Right forelimb (tissue), 1 donor: Measurements from ENCODE around the gene UBE2L6.

ENCODE experiments used
- DNase-seq: peaks from one replicate; pipeline ENCODE4 v3.0.0-alpha.2; 2018

The UBE2L6 gene

DNA sequence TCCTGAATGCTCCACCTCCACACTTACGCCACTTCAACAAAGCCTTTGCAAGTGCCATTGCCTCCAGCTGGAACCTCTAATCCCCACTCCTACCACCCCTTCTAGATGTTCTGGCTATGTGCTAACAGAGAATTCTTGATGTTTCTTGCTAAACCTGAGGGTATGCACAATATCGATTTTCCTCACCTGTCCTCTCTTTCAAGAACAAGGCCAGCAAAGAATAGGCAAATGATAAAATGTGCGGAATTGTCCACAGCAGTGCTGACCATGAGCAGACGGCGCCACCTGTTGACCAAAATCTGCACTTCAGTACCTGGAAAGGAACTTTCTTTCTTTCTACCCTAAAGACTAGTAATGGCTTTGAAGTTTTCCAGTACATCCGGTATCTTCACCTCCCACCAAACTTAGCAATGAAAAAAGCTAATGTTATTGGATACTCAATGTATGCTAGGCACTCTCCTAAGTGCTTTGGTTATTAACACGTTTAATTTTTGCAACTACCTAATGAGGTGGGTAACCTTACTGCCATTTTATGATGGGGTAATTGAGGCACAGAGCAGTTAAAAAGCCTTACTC, 40.3 kb downstream of the UBE2L6 start:
- DNase-seq: peak; percentile 79

GRCh38 chr11:57523419-57523818, 44.1 kb downstream of the UBE2L6 start:
- DNase-seq: no peak

- DNase-seq: no peak
Observed at GRCh38 chr11:57521116-57521515, 46.4 kb downstream of the UBE2L6 start.

- DNase-seq: no peak
Observed at GRCh38 chr11:57516061-57516443, 51.4 kb downstream of the UBE2L6 start.

- peak; percentile 67 for DNase-seq
Observed at GRCh38 chr11:57515332-57516060, 52.0 kb downstream of the UBE2L6 start, which contains the start of gene SLC43A1. SLC43A1 (minus strand) TSS chr11:57515702; CDS start chr11:57514111, 1,591 bp downstream.

DNA sequence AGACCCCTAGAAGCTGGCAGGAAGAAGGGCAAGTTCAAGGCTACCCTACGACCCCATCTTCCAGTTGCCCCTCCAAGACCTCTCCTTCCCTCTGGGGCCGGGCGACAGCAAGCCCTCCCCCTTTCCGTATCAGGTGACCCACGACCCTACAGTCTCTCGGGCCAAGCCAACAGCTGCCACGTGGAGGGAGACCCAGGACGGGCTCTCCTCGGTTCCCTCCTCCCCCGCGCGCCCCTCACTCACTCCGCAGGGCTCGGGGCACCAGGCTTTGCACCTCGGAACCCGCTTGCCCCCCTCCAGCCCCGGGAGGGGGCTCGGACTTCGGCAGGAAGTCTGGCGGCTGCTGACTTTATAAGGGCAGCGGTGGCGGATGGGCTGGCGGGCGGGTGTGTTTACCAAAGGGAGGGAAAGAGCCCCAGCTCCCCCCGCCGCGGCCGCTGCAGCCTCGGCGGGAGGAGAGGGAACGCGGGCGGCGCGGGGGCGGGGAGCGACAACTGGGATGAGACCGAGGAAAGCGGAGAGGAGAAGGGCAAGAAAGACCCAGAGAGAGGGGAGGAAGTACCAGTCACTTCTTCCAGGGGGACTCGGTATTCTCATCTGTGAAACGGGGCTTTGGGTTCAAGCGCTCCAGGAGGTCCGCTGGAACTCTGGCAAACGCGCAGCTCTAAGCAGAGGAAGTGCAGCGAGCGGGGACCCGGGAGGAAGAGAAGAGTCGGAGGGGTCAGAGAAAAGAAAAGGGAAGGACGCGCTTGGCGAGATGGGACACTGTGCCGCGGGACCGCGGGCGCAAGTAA, 52.7 kb downstream of the UBE2L6 start:
- peak; percentile 70 for DNase-seq

GRCh38 chr11:57513911-57514537, 53.4 kb downstream of the UBE2L6 start:
- DNase-seq: peak; percentile 68

DNA sequence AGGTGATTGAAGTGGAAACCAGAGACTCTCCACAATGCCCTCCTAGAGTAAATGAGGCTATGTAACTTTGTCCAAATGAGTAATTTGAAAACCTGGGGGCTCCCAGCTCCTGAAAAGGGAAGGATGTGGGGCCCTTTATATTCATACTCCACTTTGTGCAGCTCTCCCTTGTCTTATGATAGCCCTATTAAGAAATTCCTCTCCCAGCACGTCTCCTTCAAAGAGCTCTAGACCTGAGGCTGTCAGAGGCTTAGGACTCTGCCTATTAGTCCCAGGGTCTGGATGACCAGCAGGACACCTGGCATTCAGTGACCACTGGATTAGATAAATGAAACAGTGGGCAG, 54.0 kb downstream of the UBE2L6 start:
- DNase-seq: no peak

DNA sequence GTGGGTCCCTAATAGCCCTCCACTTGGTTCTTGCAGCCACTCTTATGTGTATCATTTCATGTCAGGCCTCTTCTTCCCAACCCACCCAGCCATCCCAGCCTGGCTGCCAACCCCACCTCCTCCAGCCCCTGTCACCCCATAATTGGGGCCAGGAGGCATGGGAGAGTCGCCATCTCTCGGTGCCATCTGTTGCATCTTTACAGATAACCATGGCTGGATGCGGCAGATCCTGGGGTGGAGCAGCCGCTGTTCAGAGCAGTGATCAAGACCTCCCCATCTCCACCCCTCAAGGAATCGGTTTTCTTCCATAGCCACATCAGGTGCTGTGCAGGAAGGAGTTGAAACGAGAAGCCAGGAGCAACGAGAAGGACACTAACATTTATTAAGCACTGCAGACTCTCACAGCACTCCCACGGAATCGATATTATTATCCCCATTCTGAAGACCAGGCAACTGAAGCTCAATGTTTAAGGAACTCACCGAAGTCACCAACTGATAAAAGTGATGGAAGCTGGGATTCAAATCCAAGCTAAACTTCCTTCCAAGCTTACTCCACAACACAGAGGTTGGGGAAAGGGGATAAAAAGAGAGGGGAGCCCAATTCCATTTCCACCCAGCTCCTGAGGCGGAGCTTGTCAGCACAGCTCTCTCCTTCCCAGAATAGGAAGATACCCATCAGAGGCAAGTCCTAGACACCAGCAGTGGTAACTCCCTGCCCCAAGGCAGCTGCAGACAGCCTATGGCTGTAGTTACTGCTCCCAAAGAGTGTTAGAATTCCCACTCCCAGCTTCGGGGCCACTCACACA, 54.6 kb downstream of the UBE2L6 start:
- DNase-seq: no peak

- no peak for DNase-seq
Observed at GRCh38 chr11:57511741-57512430, 55.6 kb downstream of the UBE2L6 start.

DNA sequence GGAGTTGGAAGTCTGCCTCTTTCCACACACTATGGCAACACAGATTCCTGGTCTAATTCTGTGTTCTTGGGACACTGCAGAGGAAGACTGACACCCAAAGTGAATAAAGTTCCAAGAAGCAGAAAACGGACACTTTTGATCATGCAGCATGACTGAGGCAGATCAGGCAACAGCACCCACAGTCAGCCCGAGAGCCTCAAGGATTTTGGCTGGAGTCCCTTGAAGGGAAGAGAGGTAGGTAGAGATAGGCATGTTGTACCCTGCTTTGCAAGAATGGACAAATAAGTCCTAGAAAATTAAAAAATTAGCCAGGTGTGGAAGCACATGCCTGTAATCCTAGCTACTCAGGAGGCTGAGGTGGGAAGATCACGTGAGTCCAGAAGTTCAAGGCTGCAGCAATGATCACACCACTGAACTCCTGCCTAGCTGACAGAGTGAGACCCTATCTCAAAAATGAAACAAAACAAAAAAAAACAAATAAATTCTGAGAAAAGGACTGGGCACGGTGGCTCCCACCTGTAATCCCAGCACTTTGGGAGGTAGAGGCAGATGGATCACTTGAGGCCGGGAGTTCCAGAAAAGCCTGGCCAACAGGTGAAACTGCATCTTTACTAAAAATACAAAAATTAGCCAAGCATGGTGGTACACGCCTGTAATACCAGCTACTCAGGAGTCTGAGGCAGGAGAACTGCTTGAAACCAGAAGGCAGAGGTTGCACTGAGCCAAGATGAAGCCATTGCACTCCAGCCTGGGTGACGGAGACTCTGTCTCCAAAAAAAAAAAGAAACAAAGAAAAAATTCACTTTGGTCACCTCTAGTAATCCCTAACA, 58.9 kb downstream of the UBE2L6 start:
- no peak for DNase-seq

DNA sequence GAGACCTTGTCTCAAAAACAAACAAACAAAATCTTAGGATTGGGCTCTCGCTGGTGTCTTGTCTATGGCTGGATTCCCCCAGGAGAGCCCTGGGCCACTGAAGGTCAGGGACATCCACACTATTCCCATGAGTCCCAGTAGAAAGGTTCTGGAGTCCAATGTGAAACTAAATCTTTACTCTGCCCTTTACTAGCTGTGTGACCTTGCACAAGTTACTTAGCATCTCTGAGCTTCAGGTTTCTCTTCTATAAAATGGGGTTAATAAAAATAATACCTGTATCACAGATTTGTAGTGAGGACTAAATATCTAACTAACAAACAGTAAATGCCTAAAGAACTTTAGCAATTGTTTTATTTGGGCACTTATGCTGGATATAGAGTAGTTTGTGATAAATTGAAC, 61.0 kb downstream of the UBE2L6 start:
- DNase-seq: no peak

GRCh38 chr11:57504511-57504910, 63.0 kb downstream of the UBE2L6 start:
- no peak for DNase-seq

DNA sequence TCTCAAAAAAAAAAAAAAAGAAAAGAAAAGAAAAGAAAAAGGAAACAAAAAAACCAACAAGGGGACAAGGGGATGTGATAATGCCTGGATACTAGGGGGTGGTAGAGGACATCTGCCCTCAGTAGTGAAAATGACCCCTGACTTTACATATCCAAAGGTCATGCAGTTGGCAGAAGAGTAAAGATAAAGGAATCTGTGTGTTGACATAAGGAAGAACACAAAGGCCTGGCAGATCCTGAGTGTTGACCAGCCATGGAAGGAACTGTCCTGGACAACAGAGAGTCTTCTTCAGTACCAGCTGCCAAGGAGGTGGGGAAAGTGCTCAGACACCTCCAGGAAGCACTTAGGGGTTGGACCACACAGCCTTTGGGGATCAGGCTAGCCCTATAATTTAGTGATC, 64.6 kb downstream of the UBE2L6 start:
- no peak for DNase-seq

DNA sequence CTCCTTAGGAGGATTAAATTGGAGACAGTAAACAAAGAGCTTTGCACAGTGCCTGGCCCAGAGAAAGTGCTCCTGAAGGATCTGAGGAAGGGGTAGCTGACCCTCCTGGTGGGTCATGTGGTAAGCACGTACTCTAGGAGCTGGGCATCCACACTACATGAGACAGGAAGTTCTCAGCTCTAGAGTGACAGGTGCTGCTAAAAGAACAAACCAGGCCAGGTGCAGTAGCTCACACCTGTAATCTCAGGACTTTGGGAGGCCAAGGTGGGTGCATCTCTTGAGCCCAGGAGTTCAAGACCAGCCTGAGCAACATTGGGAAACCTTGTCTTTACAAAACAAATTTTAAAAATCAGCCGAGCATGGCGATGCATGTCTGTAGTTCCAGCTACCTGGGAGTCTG, 65.1 kb downstream of the UBE2L6 start:
- no peak for DNase-seq

GRCh38 chr11:57501953-57502352, 65.5 kb downstream of the UBE2L6 start:
- DNase-seq: no peak
